Measurements from ENCODE around the gene RYR1.
"Not testable (repeated sequence)": the region's sequence is repeated elsewhere in the genome, so short reads cannot be mapped to it uniquely, and the experiment has no call there.

The RYR1 gene

DNA sequence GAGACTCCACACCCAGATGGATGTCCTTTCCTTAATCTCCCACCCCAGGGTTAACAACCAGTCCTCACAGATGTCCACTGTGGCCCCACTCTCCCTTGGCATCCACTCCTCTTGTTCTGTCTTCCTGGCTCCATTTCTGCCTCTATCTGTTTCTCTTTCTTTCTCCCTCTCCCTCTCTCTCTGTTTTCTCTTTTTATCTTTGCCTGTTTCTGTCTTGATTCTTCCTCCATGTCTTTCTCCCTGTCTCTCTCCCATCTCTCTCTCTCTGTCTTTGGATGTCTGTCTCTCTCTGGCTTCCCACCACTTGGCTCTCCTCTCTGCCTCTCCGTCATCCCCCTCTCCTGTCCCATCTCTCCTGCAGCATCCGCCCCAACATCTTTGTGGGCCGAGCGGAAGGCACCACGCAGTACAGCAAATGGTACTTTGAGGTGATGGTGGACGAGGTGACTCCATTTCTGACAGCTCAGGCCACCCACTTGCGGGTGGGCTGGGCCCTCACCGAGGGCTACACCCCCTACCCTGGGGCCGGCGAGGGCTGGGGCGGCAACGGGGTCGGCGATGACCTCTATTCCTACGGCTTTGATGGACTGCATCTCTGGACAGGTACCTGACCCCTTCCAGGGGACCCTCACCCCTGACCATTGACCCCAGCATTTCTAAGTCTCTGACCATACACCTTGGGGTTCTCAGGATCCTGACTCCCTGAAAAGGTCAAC, 24.4 kb downstream of the RYR1 start:
- no peak for DNase-seq (ENCODE audit: low read depth)

GRCh38 chr19:38458991-38459390, 25.5 kb downstream of the RYR1 start:
- DNase-seq (ENCODE audit: low read depth): no peak

- no peak for DNase-seq (ENCODE audit: low read depth)
These were observed 29.9 kb downstream of the RYR1 start for GRCh38 chr19:38463365-38463764.

GRCh38 chr19:38464421-38465082, 31.1 kb downstream of the RYR1 start:
- DNase-seq (ENCODE audit: low read depth): no peak

DNA sequence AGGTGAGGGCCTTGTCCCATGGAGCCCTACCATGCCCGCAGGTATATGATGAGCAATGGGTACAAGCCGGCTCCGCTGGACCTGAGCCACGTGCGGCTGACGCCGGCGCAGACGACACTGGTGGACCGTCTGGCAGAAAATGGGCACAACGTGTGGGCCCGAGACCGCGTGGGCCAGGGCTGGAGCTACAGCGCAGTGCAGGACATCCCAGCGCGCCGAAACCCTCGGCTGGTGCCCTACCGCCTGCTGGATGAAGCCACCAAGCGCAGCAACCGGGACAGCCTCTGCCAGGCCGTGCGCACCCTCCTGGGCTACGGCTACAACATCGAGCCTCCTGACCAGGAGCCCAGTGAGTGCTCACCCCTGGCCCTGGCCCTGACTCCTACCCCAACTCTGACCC, 32.6 kb downstream of the RYR1 start:
- no peak for DNase-seq (ENCODE audit: low read depth)

- DNase-seq (ENCODE audit: low read depth): no peak
These were observed 34.3 kb downstream of the RYR1 start for GRCh38 chr19:38467541-38468525.

DNA sequence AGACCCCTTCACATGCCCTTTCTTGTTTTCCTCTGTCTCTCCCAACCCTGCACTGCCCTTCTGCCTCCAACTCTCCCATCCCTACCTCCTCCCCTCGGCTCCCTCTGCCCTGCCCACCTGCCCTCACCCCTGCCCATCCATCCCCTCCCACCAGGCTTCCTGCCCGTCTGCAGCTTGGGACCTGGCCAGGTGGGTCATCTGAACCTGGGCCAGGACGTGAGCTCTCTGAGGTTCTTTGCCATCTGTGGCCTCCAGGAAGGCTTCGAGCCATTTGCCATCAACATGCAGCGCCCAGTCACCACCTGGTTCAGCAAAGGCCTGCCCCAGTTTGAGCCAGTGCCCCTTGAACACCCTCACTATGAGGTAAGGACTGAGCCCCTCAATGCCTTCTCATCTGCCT, 35.7 kb downstream of the RYR1 start:
- no peak for DNase-seq (ENCODE audit: low read depth)

DNA sequence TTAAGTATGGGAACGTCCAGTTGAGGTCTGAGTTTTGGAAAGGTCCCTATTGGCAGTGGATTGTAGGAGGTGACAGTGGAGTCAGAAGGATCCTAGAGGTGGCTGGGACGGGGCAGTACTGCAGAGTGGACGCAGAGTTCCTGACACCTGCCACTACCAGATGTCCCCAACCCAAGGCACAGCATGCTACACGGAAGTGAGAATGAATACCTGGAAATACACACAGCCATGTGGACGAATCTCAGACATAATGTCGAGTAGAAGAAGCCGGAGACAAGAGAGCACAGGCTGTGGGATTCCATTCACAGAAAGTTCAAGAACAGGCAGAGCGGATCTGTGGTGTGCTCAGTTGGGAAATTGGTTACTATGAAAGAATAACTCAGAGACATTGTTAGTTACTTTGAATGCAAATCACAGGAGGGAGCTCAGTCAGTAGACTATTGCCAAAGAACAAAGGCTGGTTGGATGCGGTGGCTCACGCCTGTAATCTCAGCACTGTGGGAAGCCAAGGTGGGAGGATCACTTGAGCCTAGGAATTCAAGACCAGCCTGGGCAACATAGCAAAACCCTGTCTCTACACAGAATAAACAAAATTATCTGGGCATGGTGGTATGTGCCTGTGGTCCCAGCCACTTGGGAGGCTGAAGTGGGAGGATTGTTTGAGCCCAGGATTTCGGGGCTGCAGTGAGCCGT, 37.4 kb downstream of the RYR1 start:
- DNase-seq (ENCODE audit: low read depth): no peak

DNA sequence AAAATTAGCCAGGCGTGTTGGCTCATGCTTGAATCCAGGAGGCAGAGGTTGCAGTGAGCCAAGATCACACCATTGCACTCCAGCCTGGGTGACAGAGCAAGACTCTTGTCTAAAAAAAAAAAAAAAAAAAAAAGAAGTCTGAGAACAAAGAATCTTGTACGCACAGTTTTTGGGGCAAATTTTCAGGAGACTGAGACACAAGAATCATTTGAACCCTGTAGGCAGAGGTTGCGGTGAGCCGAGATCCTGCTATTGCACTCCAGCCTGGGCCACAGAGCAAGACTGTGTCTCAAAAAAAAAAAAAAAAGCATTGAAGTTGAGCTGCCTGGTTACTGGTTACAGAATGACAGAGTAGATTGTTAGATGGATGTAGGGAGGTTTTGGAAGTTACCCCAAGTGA, 39.2 kb downstream of the RYR1 start:
- not testable (repeated sequence) for DNase-seq (ENCODE audit: low read depth)

DNA sequence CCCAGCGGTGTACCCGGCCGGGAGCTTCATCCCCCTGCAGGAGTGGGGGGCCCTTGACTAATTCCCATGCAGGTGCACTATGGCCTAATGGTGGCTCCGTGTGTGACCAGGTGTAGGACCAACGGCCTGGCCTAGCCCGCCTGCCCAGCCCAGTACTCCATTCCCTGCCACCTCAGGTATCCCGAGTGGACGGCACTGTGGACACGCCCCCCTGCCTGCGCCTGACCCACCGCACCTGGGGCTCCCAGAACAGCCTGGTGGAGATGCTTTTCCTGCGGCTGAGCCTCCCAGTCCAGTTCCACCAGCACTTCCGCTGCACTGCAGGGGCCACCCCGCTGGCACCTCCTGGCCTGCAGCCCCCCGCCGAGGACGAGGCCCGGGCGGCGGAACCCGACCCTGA, 39.7 kb downstream of the RYR1 start:
- DNase-seq (ENCODE audit: low read depth): no peak

GRCh38 chr19:38475176-38475575, 41.7 kb downstream of the RYR1 start:
- DNase-seq (ENCODE audit: low read depth): no peak

GRCh38 chr19:38478273-38478971, 44.9 kb downstream of the RYR1 start:
- no peak for DNase-seq (ENCODE audit: low read depth)

- DNase-seq (ENCODE audit: low read depth): no peak
These were observed 49.0 kb downstream of the RYR1 start for GRCh38 chr19:38482496-38482895.

DNA sequence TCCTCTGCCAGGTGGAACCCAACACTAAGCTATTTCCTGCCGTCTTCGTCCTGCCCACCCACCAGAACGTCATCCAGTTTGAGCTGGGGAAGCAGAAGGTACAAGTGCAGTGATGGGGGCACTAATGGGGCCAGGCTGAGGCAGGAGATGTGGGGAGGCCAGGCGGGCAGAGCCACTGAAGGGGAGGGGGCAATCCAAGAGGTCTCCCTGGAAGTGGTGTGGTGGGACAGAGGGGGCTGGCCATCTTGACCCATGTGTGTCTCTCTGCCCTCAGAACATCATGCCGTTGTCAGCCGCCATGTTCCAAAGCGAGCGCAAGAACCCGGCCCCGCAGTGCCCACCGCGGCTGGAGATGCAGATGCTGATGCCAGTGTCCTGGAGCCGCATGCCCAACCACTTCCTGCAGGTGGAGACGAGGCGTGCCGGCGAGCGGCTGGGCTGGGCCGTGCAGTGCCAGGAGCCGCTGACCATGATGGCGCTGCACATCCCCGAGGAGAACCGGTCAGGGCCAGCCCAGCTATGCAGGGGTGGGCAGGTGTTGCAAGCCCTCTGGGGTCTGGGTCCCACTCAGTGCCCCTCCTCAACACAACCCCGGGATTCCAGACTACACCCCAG, 49.6 kb downstream of the RYR1 start:
- DNase-seq (ENCODE audit: low read depth): no peak

DNA sequence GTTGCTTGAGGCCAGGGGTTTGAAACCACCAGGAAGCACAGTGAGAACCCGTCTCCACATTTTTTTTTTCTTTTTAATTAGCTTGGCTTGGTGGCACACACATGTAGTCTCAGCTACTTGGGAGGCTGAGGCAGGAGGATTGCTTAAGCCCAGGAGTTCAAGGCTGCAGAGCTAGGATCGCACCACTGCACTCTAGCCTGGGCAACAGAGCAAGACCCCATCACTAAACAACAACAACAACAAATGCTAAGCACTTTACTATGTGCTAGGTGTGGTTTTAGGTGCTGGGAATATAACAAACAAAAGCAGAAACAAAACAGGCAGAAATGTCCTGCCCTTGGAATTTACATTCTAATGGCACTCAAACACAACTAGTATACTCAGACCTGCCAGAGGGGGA, 51.3 kb downstream of the RYR1 start:
- DNase-seq (ENCODE audit: low read depth): no peak

DNA sequence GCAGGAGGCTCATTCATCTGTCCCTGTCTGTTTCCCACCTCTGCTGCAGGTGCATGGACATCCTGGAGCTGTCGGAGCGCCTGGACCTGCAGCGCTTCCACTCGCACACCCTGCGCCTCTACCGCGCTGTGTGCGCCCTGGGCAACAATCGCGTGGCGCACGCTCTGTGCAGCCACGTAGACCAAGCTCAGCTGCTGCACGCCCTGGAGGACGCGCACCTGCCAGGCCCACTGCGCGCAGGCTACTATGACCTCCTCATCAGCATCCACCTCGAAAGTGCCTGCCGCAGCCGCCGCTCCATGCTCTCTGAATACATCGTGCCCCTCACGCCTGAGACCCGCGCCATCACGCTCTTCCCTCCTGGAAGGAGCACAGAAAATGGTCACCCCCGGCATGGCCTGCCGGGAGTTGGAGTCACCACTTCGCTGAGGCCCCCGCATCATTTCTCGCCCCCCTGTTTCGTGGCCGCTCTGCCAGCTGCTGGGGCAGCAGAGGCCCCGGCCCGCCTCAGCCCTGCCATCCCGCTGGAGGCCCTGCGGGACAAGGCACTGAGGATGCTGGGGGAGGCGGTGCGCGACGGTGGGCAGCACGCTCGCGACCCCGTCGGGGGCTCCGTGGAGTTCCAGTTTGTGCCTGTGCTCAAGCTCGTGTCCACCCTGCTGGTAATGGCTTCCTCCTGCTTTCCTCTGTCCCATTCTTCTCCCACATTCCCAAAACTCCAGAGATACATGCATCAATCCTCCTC, 52.2 kb downstream of the RYR1 start:
- DNase-seq (ENCODE audit: low read depth): no peak

DNA sequence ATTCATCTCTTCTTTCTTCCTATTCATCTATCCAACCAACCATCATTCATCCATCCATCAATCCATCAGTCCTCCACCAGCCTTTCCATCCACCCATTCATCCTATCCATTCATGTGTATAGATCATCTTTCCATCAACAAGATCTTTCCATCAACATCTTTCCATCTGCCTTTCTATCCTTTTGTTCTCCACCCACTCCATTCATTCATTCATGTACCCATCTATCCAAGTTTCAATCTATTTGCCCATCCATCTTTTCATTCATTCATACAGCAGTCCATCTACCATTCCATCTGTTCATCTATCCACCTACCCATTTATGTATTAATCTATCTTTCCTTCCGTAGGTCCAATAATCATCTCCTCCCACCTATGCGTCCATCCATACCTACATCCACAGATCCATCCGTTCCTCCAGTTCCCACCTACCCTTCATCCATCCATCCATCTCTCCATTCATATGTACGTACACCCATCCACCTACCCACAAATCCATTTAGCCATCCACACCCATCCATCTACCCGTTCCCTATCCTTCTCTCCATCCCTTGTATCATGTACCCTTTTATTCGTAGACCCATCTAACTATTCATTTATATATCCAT, 53.3 kb downstream of the RYR1 start:
- DNase-seq (ENCODE audit: low read depth): no peak

DNA sequence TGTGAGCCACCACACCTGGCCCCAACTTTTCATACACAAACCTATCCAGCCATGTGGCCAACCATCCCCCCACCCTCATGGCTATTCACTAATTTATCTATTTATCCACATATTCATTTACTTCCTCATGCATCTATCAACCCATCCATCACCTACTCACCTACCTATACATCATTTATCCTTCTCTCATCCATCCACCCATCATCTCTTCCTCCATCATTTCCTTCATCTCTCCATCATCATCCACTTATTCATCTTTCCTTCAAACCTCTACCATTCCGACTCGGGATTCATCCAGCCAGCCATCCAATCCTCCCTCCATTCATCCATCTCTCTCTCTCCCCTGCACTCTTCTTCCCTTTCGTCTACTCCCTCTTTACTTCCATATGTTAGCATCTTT, 54.6 kb downstream of the RYR1 start:
- DNase-seq (ENCODE audit: low read depth): no peak

DNA sequence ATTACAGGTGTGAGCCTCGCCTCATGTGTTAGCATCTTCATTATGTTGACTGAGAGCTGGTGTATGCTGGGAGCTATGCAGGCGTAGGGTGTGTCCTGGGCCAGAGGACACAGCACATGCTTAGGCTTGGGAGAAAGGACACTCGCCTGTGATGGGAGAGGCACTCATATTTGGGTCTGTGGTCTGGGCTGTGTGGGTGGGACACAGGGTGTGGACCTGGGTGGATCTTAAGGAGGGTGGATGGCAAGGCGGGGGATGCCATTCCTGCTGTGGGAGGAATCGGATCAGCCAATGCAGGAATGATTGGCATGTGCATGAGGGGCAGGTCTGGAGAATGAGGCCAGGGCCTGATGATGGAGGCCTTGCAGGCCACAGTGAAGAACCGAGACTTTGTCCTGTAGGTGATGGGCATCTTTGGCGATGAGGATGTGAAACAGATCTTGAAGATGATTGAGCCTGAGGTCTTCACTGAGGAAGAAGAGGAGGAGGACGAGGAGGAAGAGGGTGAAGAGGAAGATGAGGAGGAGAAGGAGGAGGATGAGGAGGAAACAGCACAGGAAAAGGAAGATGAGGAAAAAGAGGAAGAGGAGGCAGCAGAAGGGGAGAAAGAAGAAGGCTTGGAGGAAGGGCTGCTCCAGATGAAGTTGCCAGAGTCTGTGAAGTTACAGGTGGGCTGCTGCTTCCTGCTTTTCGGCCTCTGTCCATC, 55.4 kb downstream of the RYR1 start:
- no peak for DNase-seq (ENCODE audit: low read depth)

Data from activated T-helper 1 cell treated with Interleukin-2 at 50 U/mL for 16 hours (primary cell).